ENCODE results near the gene TTC28. TPM values are rescaled to one million over a fixed set of nuclear protein-coding genes. Genes with fewer than 3 reads are reported as not detected.

The TTC28 gene
- total RNA-seq, 1 experiment from 2014 or later, result not detected

GRCh38 chr22:28450109-28450508, 229.5 kb downstream of the TTC28 start:
- no peak for TF ChIP-seq CTCF (IDR thresholded peaks at IDR 0.05; ENCODE audit: unreplicated experiment)
- ChIA-PET CTCF (no interaction called here), POLR2A (no interaction called here)
- intact Hi-C loops (cut with micrococcal nuclease), result no loop called here
- Mint-ChIP-seq H3K36me3 (ENCODE audit: insufficient read depth, unreplicated experiment) (no peaks in the 10 kb centered on the region), H3K4me3 (ENCODE audit: unreplicated experiment) (no peak overlapping the region), H3K4me1 (ENCODE audit: insufficient read depth, unreplicated experiment) (no peaks in the 10 kb centered on the region), H3K27me3 (ENCODE audit: insufficient read depth, unreplicated experiment) (peaks cover 92% of the 10 kb centered on the region), H3K9me3 (ENCODE audit: unreplicated experiment) (no peaks in the 10 kb centered on the region), H3K27ac (ENCODE audit: low read depth, unreplicated experiment) (no peak overlapping the region)
- BruUV-seq (replicated peaks), result no TSS peak
- DNase-seq (ENCODE audit: unreplicated experiment), result no peak

GRCh38 chr22:28449041-28449440, 230.6 kb downstream of the TTC28 start:
- Mint-ChIP-seq H3K4me1 (ENCODE audit: insufficient read depth, unreplicated experiment) (no peaks in the 10 kb centered on the region), H3K27me3 (ENCODE audit: insufficient read depth, unreplicated experiment) (peaks cover 90% of the 10 kb centered on the region), H3K36me3 (ENCODE audit: insufficient read depth, unreplicated experiment) (no peaks in the 10 kb centered on the region), H3K4me3 (ENCODE audit: unreplicated experiment) (no peak overlapping the region), H3K9me3 (ENCODE audit: unreplicated experiment) (no peaks in the 10 kb centered on the region), H3K27ac (ENCODE audit: low read depth, unreplicated experiment) (no peak overlapping the region)
- intact Hi-C loops (cut with micrococcal nuclease), result loop anchor here (10.0 kb wide), 1 partner anchor 394 kb away; no protein-coding TSS in a partner anchor
- no peak for TF ChIP-seq CTCF (IDR thresholded peaks at IDR 0.05; ENCODE audit: unreplicated experiment)
- CTCF ChIA-PET, result no interaction called here
- POLR2A ChIA-PET, result interaction anchor here (0.6 kb wide), 1 partner anchor 24 kb away, joined by 3 read pairs; no protein-coding TSS in a partner anchor
- no TSS peak for BruUV-seq (replicated peaks)
- no peak for DNase-seq (ENCODE audit: unreplicated experiment)

GRCh38 chr22:28448625-28449024, 231.0 kb downstream of the TTC28 start:
- BruUV-seq (replicated peaks), result no TSS peak
- DNase-seq (ENCODE audit: unreplicated experiment), result no peak
- no peak for TF ChIP-seq CTCF (IDR thresholded peaks at IDR 0.05; ENCODE audit: unreplicated experiment)
- intact Hi-C loops (cut with micrococcal nuclease), result loop anchor here (10.0 kb wide), 1 partner anchor 394 kb away; no protein-coding TSS in a partner anchor
- Mint-ChIP-seq H3K9me3 (ENCODE audit: unreplicated experiment) (no peaks in the 10 kb centered on the region), H3K27me3 (ENCODE audit: insufficient read depth, unreplicated experiment) (peaks cover 89% of the 10 kb centered on the region), H3K36me3 (ENCODE audit: insufficient read depth, unreplicated experiment) (no peaks in the 10 kb centered on the region), H3K4me1 (ENCODE audit: insufficient read depth, unreplicated experiment) (no peaks in the 10 kb centered on the region), H3K4me3 (ENCODE audit: unreplicated experiment) (no peak overlapping the region), H3K27ac (ENCODE audit: low read depth, unreplicated experiment) (no peak overlapping the region)
- ChIA-PET POLR2A (interaction anchor here (0.6 kb wide), 1 partner anchor 24 kb away, joined by 3 read pairs; no protein-coding TSS in a partner anchor), CTCF (no interaction called here)

- DNase-seq (ENCODE audit: unreplicated experiment), result no peak
- Mint-ChIP-seq H3K27ac (ENCODE audit: low read depth, unreplicated experiment) (no peak overlapping the region), H3K27me3 (ENCODE audit: insufficient read depth, unreplicated experiment) (peaks cover 66% of the 10 kb centered on the region), H3K4me3 (ENCODE audit: unreplicated experiment) (no peak overlapping the region), H3K4me1 (ENCODE audit: insufficient read depth, unreplicated experiment) (no peaks in the 10 kb centered on the region), H3K9me3 (ENCODE audit: unreplicated experiment) (no peaks in the 10 kb centered on the region), H3K36me3 (ENCODE audit: insufficient read depth, unreplicated experiment) (no peaks in the 10 kb centered on the region)
- POLR2A ChIA-PET, result no interaction called here
- TF ChIP-seq CTCF (IDR thresholded peaks at IDR 0.05; ENCODE audit: unreplicated experiment), result no peak
- CTCF ChIA-PET, result no interaction called here
- BruUV-seq (replicated peaks), result no TSS peak
- intact Hi-C loops (cut with micrococcal nuclease), result loop anchor here (10.0 kb wide), 1 partner anchor 390 kb away; no protein-coding TSS in a partner anchor
These were observed 235.0 kb downstream of the TTC28 start for GRCh38 chr22:28444659-28445058.
